GM12878 (cell line): Measurements from ENCODE around the gene CUL4A. TPM values are rescaled to one million over a fixed set of nuclear protein-coding genes. Genes with fewer than 3 reads are reported as not detected.

Source experiments
- ATAC-seq: fragments of 200-7000 bp; cut with Tn5 transposase; 3 replicates; pipeline ENCODE4 v1.9.1; 2020; ENCODE audit warnings: mild to moderate bottlenecking, moderate library complexity
- BruUV-seq: library from RNA; stranded (reverse); fragments of 400-500 nt; replicated peaks from 2 replicates; lab custom pipeline; 2021; lab: Mats Ljungman, UMichigan
- CTCF ChIA-PET: fragments of 300-600 bp; sonication (Branson Sonifier 250); formaldehyde crosslinking; extraction: SDS; loops from one replicate; lab custom pipeline; 2021; ENCODE audit warnings: inconsistent platforms; lab: Yijun Ruan, JAX
- POLR2A ChIA-PET: fragments of 350-600 bp; formaldehyde crosslinking; extraction: SDS; loops from one replicate; lab custom pipeline; 2021; ENCODE audit warnings: inconsistent platforms; lab: Charles Lee
- RAD21 ChIA-PET: fragments of 300-600 bp; sonication (Branson Sonifier 250); formaldehyde crosslinking; loops from one replicate; lab custom pipeline; 2023; ENCODE audit warnings: antibody characterized with exemption; ENCODE audit not compliant: unreplicated experiment; lab: Charles Lee
- SMC1A ChIA-PET: fragments of 300-600 bp; sonication (Branson Sonifier 250); formaldehyde crosslinking; loops from one replicate; lab custom pipeline; 2023; ENCODE audit not compliant: unreplicated experiment, uncharacterized antibody; lab: Charles Lee
- DNase-seq: peaks from one replicate; pipeline ENCODE4 v3.0.0-alpha.2; 2011; ENCODE audit warnings: low read depth, low spot score
- FAIRE-seq: peaks from 3 replicates; lab custom pipeline; 2011; peaks lifted over from hg19 to GRCh38; lab: Jason Lieb, UNC
- H2AFZ ChIP-seq: 2 replicates; pipeline ENCODE4 v1.6.0; 2011; ENCODE audit warnings: low read depth, low read length, control low read depth; ENCODE audit not compliant: control insufficient read depth
- H3K27ac ChIP-seq: 2 replicates; pipeline ENCODE4 v1.5.1; 2011; ENCODE audit warnings: control low read depth; ENCODE audit not compliant: control insufficient read depth, insufficient read depth
- H3K27me3 ChIP-seq, 2 experiments: replicated peaks in 1 of 2; 2 replicates each; pipeline versions ENCODE4 v1.6.0 to v1.6.1; 2011; ENCODE audit warnings: low read length in 1 of 2; ENCODE audit not compliant: control insufficient read depth in 2 of 2, insufficient read depth in 2 of 2
- H3K36me3 ChIP-seq, 2 experiments: 2 replicates each; pipeline ENCODE4 v1.5.1; 2011; ENCODE audit warnings: low read length in 1 of 2; ENCODE audit not compliant: control insufficient read depth in 2 of 2, insufficient read depth in 2 of 2
- H3K4me1 ChIP-seq: 2 replicates; pipeline ENCODE4 v1.6.1; 2011; ENCODE audit warnings: mild to moderate bottlenecking, low read length, moderate library complexity, mixed read lengths; ENCODE audit not compliant: control insufficient read depth, insufficient read depth
- H3K4me2 ChIP-seq: 2 replicates; pipeline ENCODE4 v1.6.0; 2011; ENCODE audit warnings: control low read depth; ENCODE audit not compliant: control insufficient read depth, insufficient read depth
- H3K4me3 ChIP-seq: fragments of 200-600 bp; sonication (generic); 2 replicates; pipeline ENCODE4 v1.5.1; 2016
- H3K79me2 ChIP-seq: 2 replicates; pipeline ENCODE4 v1.6.0; 2011; ENCODE audit warnings: low read length; ENCODE audit not compliant: control insufficient read depth, insufficient read depth
- H3K9ac ChIP-seq: 2 replicates; pipeline ENCODE4 v1.8.0; 2011; ENCODE audit warnings: low read length, control low read depth, mixed read lengths; ENCODE audit not compliant: control insufficient read depth, insufficient read depth
- H3K9me3 ChIP-seq: replicated peaks from 3 replicates; pipeline ENCODE4 v1.5.1; 2011; ENCODE audit warnings: mild to moderate bottlenecking, low read length; ENCODE audit not compliant: control insufficient read depth, insufficient read depth
- H4K20me1 ChIP-seq: 2 replicates; pipeline ENCODE4 v1.6.0; 2011; ENCODE audit not compliant: control insufficient read depth, insufficient read depth
- BMI1 ChIP-seq: fragments of 450-650 bp; IDR thresholded peaks from 2 replicates; pipeline ENCODE4 v1.6.1; 2016; ENCODE audit warnings: mild to moderate bottlenecking, moderate library complexity, borderline replicate concordance
- CHD1 ChIP-seq: IDR thresholded peaks from 2 replicates; pipeline ENCODE4 v1.6.1; 2012; ENCODE audit warnings: low read depth, low read length, improper control_type of control experiment
- HDAC2 ChIP-seq: fragments of 200-600 bp; sonication (generic); IDR thresholded peaks from 2 replicates; pipeline ENCODE4 v1.6.1; 2017
- JUNB ChIP-seq: IDR thresholded peaks from 2 replicates; pipeline ENCODE4 v1.6.1; 2016; ENCODE audit warnings: antibody characterized with exemption, mild to moderate bottlenecking
- MYC ChIP-seq: IDR thresholded peaks from 2 replicates; pipeline ENCODE4 v1.6.1; 2011; ENCODE audit warnings: mild to moderate bottlenecking, low read length, moderate library complexity, inconsistent platforms; ENCODE audit not compliant: insufficient read depth, insufficient replicate concordance, insufficient read length, severe bottlenecking
- RFX5 ChIP-seq: IDR thresholded peaks from 2 replicates; pipeline ENCODE4 v1.6.1; 2011; ENCODE audit warnings: low read depth, low read length, improper control_type of control experiment
- RUNX3 ChIP-seq: IDR thresholded peaks from 2 replicates; pipeline ENCODE4 v1.6.1; 2012; ENCODE audit warnings: low read length, inconsistent platforms
- SUPT20H ChIP-seq: IDR thresholded peaks from 2 replicates; pipeline ENCODE4 v1.6.1; 2011; ENCODE audit warnings: low read depth, mild to moderate bottlenecking, low read length, moderate library complexity, borderline replicate concordance; ENCODE audit not compliant: control insufficient read depth
- ZNF207 ChIP-seq: fragments of 450-650 bp; IDR thresholded peaks from 2 replicates; pipeline ENCODE4 v1.6.1; 2014; ENCODE audit warnings: antibody characterized with exemption, mild to moderate bottlenecking, borderline replicate concordance
- ZZZ3 ChIP-seq: IDR thresholded peaks from 2 replicates; pipeline ENCODE4 v1.6.1; 2011; ENCODE audit warnings: low read depth; ENCODE audit not compliant: control insufficient read depth, insufficient read length
- WGBS: methylation state at CpG from one replicate; pipeline ENCODE4 v1.1.6; 2016; ENCODE audit warnings: low lambda C conversion rate; ENCODE audit not compliant: insufficient replicate concordance, insufficient coverage; ENCODE audit errors: missing lambda C conversion rate; 5-methylcytosine and 5-hydroxymethylcytosine counted together
- in situ Hi-C: fragments of 300-500 bp; cut with MboI; formaldehyde crosslinking; loops from 9 replicates; pipeline ENCODE4 v1.14.3; 2018; ENCODE audit warnings: mixed read lengths
- intact Hi-C: fragments of 100-400 bp; cut with micrococcal nuclease; formaldehyde crosslinking; loops from one replicate; pipeline ENCODE4 v1.14.2; 2022; ENCODE audit not compliant: unreplicated experiment
- polyA plus RNA-seq, 11 experiments: library from polyadenylated mRNA; depleted of rRNA in 4 of 11; unstranded in 6 of 11; stranded (reverse) in 5 of 11; fragments of >200 nt; fragmentation: Nextera tagmentation in 4 of 11; fragmentation: Illumina TruSeq in 1 of 11; extraction: Ambion mirVana in 4 of 11; extraction: Trizol in 1 of 11; gene quantifications; 1 replicate in 1 of 11; 2 replicates in 10 of 11; pipeline versions ENCODE4 v1.2.1 to v1.2.3, GENCODE V29; 2011 to 2016; ENCODE audit warnings: inconsistent platforms in 2 of 11, missing spikeins in 2 of 11, low read depth in 1 of 11
- total RNA-seq, 4 experiments: library from RNA; depleted of rRNA in 3 of 4; stranded (reverse); fragments of >200 nt in 3 of 4; fragmentation: Illumina TruSeq in 1 of 4; extraction: Trizol in 1 of 4; gene quantifications; 2 replicates each; pipeline versions ENCODE4 v1.2.1 to v1.2.3, GENCODE V29; 2013 to 2021
- TF ChIP-seq, protein P1 (sequence below): fragments of 150-350 bp; IDR thresholded peaks from 2 replicates; pipeline ENCODE4 v1.6.1; 2014; ENCODE audit warnings: mild to moderate bottlenecking, low read depth, low read length
- TF ChIP-seq, protein P2 (sequence below): fragments of 450-650 bp; IDR thresholded peaks from 2 replicates; pipeline ENCODE4 v1.6.1; 2017; ENCODE audit warnings: antibody characterized with exemption, mild to moderate bottlenecking, moderate library complexity
- TF ChIP-seq, protein P3 (sequence below): fragments of 450-650 bp; IDR thresholded peaks from 2 replicates; pipeline ENCODE4 v1.6.1; 2016; ENCODE audit warnings: mild to moderate bottlenecking

CUL4A gene
- total and polyA plus RNA-seq, 10 of the 15 experiments (the other 5 are each of a cell fraction or from before 2014, with no cell fraction given) = 19.7 to 74.3 (median 55.6) TPM

DNA sequence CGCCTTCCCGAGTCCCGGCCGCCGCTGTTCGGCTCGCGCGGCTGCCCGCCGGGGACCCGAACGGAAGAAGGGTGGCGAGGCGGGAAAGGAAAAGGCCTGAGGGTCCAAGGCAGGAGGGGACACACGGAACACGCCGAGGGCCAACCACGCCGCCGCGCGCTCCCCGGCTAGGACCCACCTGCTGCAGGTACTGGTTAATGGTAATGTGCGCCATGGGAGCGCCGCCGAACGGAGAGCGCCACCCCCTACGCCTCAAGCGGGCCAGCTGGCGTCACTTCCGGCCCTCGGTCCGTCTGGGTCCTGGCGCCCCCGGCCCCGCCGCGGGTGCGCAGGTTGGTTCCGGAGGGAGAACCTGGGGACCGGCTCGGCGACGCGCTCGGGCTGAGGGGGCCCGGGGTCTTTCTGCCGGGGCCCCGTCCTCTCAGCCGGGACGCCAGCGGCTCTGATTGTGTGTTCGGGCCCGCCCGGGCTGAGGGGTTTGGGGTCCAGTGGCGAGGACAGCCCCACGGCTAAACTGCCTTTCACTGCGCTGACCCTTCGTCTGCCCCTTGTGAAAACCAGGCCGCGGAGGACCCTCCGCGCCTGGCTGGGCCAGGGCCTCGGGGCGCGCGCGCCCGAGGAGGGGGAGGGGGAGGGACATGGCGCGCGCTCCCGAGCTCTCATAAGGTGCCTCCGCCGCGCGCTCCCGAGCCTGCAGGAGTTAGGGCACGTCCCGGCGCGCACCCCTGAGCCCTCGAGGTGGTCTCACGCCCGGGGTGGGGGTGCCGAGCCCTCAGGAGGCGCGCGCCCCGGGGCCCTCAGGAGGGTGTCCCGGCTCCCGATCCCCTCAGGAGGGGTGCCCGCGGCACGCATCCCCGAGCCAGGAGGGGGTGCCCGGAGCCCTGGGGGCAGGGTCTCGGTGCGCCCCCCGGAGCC lies 735 bp upstream of the CUL4A start, which contains the start of gene PCID2:
Gene PCID2, minus strand, starts transcription at position 249 of the 915 bp plus-strand sequence. Its CDS starts 35 bp downstream, at position 214.
- SMC1A ChIA-PET = interaction anchor here (1.4 kb wide), 1 partner anchor 89 kb away, joined by 3 read pairs; no protein-coding TSS in a partner anchor
- WGBS = 2% methylated on average over 80 of the region's 103 CpGs
- peaks cover 3% of the 10 kb centered on the region; the same call in 1 of the 2 replicates for H4K20me1 ChIP-seq
- peaks cover 6% of the 10 kb centered on the region for H3K4me1 ChIP-seq
- RAD21 ChIA-PET = no interaction called here
- H3K4me2 ChIP-seq = peak within 1 kb of the TSS; percentile 81
- FAIRE-seq (peak; percentile 75), ATAC-seq (peak; percentile 85), DNase-seq (peak; percentile 48)
- H3K9ac ChIP-seq = peak within 1 kb of the TSS; percentile 91
- peak within 1 kb of the TSS; percentile 55 for H2AFZ ChIP-seq
- in situ Hi-C loops (no loop called here), intact Hi-C loops (loop anchor here (1.0 to 10.0 kb wide), 4 partner anchors 56 to 374 kb away; partner anchors contain the start of genes LAMP1 and TFDP1)
- H3K27me3 ChIP-seq = no peaks in the 10 kb centered on the region
- POLR2A ChIA-PET = interaction anchor here (1.9 kb wide), 1 partner anchor 89 kb away, joined by 5 read pairs; the partner anchor contains the start of gene LAMP1
- no peaks in the 10 kb centered on the region for H3K9me3 ChIP-seq
- CTCF ChIA-PET = no interaction called here
- peaks cover 75% of the 10 kb centered on the region for H3K79me2 ChIP-seq
- peak within 1 kb of the TSS; percentile 87 for H3K4me3 ChIP-seq
- H3K36me3 ChIP-seq = no peaks in the 10 kb centered on the region; a peak in 1 of 4 replicates
- BruUV-seq = no TSS peak
- peak within 1 kb of the TSS; percentile 95 for H3K27ac ChIP-seq
- TF ChIP-seq, protein P1, sequence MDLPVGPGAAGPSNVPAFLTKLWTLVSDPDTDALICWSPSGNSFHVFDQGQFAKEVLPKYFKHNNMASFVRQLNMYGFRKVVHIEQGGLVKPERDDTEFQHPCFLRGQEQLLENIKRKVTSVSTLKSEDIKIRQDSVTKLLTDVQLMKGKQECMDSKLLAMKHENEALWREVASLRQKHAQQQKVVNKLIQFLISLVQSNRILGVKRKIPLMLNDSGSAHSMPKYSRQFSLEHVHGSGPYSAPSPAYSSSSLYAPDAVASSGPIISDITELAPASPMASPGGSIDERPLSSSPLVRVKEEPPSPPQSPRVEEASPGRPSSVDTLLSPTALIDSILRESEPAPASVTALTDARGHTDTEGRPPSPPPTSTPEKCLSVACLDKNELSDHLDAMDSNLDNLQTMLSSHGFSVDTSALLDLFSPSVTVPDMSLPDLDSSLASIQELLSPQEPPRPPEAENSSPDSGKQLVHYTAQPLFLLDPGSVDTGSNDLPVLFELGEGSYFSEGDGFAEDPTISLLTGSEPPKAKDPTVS = peak; percentile 77; the same call in 1 of the 2 replicates
- TF ChIP-seq BMI1 (no peak), JUNB (no peak), ZNF207 (peak; percentile 89), MYC (no peak), RFX5 (no peak; the same call in 1 of the 2 replicates), RUNX3 (peak; percentile 62), CHD1 (0 out of 2 replicates have a peak, but pooled peaks have one; percentile 66), HDAC2 (no peak), SUPT20H (no peak), ZZZ3 (no peak)
- TF ChIP-seq, protein P2, sequence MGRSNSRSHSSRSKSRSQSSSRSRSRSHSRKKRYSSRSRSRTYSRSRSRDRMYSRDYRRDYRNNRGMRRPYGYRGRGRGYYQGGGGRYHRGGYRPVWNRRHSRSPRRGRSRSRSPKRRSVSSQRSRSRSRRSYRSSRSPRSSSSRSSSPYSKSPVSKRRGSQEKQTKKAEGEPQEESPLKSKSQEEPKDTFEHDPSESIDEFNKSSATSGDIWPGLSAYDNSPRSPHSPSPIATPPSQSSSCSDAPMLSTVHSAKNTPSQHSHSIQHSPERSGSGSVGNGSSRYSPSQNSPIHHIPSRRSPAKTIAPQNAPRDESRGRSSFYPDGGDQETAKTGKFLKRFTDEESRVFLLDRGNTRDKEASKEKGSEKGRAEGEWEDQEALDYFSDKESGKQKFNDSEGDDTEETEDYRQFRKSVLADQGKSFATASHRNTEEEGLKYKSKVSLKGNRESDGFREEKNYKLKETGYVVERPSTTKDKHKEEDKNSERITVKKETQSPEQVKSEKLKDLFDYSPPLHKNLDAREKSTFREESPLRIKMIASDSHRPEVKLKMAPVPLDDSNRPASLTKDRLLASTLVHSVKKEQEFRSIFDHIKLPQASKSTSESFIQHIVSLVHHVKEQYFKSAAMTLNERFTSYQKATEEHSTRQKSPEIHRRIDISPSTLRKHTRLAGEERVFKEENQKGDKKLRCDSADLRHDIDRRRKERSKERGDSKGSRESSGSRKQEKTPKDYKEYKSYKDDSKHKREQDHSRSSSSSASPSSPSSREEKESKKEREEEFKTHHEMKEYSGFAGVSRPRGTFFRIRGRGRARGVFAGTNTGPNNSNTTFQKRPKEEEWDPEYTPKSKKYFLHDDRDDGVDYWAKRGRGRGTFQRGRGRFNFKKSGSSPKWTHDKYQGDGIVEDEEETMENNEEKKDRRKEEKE = no peak
- TF ChIP-seq, protein P3, sequence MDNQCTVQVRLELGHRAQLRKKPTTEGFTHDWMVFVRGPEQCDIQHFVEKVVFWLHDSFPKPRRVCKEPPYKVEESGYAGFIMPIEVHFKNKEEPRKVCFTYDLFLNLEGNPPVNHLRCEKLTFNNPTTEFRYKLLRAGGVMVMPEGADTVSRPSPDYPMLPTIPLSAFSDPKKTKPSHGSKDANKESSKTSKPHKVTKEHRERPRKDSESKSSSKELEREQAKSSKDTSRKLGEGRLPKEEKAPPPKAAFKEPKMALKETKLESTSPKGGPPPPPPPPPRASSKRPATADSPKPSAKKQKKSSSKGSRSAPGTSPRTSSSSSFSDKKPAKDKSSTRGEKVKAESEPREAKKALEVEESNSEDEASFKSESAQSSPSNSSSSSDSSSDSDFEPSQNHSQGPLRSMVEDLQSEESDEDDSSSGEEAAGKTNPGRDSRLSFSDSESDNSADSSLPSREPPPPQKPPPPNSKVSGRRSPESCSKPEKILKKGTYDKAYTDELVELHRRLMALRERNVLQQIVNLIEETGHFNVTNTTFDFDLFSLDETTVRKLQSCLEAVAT = 0 out of 2 replicates have a peak, but pooled peaks have one; percentile 50
